ENCODE results near the gene CCDC171.

- TF ChIP-seq ZNF232 (CRISPR knock-in tag; IDR thresholded peaks at IDR 0.05; ENCODE audit: borderline replicate concordance), result no peak
- no peak for TF ChIP-seq ERF (CRISPR knock-in tag; IDR thresholded peaks at IDR 0.05)
- TF ChIP-seq MXI1 (IDR thresholded peaks at IDR 0.05; ENCODE audit: borderline replicate concordance, low read depth, low read length), result no peak
- no peak for TF ChIP-seq PTBP1 (IDR thresholded peaks at IDR 0.05; ENCODE audit: low read depth, low read length, poor library complexity, severe bottlenecking)
- no peak for TF ChIP-seq RARG (CRISPR knock-in tag; IDR thresholded peaks at IDR 0.05; ENCODE audit: low read depth)
- no peak for TF ChIP-seq NR2C2 (CRISPR knock-in tag; IDR thresholded peaks at IDR 0.05; ENCODE audit: borderline replicate concordance)
- no peak for TF ChIP-seq ZEB1 (IDR thresholded peaks at IDR 0.05; ENCODE audit: insufficient replicate concordance, low read depth)
- no peak for TF ChIP-seq CHD2 (IDR thresholded peaks at IDR 0.05; ENCODE audit: low read depth, low read length)
- TF ChIP-seq CTCF (CRISPR knock-in tag; IDR thresholded peaks at IDR 0.05), result no peak
Measured at GRCh38 chr9:15717290-15717967, 164.6 kb downstream of the CCDC171 start.

All from HepG2 (cell line).